Measurements from ENCODE around the gene OCA2.
A peak's percentile ranks its signal among the peaks of the same experiment; 100 is the strongest.
"Not testable (repeated sequence)": the region's sequence is repeated elsewhere in the genome, so short reads cannot be mapped to it uniquely, and the experiment has no call there.

The OCA2 gene

GRCh38 chr15:27989838-27990237, 109.3 kb downstream of the OCA2 start:
- no peaks in the 10 kb centered on the region for H3K4me1 Mint-ChIP-seq
- ATAC-seq (ENCODE audit: low read depth) (no peak), DNase-seq (ENCODE audit: low spot score in 2 of 2) (no peak)
- no peak overlapping the region for H3K4me3 Mint-ChIP-seq
- no peaks in the 10 kb centered on the region for H3K9me3 Mint-ChIP-seq
- H3K27me3 Mint-ChIP-seq: peaks cover 3% of the 10 kb centered on the region
- H3K36me3 Mint-ChIP-seq: no peaks in the 10 kb centered on the region
- H3K27ac Mint-ChIP-seq: no peak overlapping the region

GRCh38 chr15:27989427-27989826, 109.7 kb downstream of the OCA2 start:
- no peaks in the 10 kb centered on the region for H3K36me3 Mint-ChIP-seq
- peaks cover 2% of the 10 kb centered on the region for H3K27me3 Mint-ChIP-seq
- H3K4me3 Mint-ChIP-seq: no peak overlapping the region
- no peaks in the 10 kb centered on the region for H3K9me3 Mint-ChIP-seq
- no peaks in the 10 kb centered on the region for H3K4me1 Mint-ChIP-seq
- ATAC-seq (ENCODE audit: low read depth) (no peak), DNase-seq (ENCODE audit: low spot score in 2 of 2) (no peak)
- no peak overlapping the region for H3K27ac Mint-ChIP-seq

DNA sequence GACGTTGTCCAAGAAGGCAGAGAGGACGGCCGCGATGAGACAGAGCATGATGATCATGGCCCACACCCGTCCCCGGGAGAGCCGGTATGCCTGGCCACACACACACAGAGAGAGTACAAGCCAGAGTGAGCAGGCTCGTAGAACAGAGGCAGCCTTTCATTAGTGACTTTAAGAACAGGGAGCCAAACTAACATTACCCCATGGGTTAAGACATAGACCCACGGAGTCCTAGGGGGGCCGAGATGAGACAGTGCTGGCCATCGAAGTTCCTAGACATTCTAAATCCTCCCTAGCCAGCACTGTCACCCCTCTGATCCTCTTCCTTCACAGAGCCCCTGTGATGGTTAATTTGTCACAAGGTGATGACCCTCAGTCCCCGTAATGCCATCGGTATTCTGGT, 114.0 kb downstream of the OCA2 start:
- no peak overlapping the region for H3K27ac Mint-ChIP-seq
- no peaks in the 10 kb centered on the region for H3K9me3 Mint-ChIP-seq
- no peaks in the 10 kb centered on the region for H3K4me1 Mint-ChIP-seq
- no peaks in the 10 kb centered on the region for H3K27me3 Mint-ChIP-seq
- H3K36me3 Mint-ChIP-seq: no peaks in the 10 kb centered on the region
- DNase-seq (ENCODE audit: low spot score in 2 of 2) (no peak), ATAC-seq (ENCODE audit: low read depth) (no peak)
- H3K4me3 Mint-ChIP-seq: no peak overlapping the region

DNA sequence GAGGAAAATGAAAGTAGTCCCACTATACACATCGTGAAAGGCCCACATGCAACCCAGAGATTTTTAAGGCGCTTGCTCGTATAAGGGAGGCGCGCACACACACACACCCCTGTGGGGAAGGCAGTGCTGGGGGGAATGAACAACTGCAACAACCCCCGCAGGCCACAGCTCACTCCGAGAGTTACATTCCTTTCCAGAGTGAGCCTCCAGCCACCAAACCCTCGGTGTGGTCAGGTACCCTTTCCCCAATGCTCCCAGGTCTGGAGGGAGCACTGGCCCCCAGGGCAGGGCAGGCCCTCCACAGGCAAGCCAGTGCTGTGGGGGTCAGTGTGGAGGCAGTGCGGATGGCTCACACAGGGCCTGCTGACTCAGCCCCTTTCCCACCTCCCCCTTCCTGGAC, 115.6 kb downstream of the OCA2 start:
- no peaks in the 10 kb centered on the region for H3K27me3 Mint-ChIP-seq
- DNase-seq (ENCODE audit: low spot score in 2 of 2) (no peak), ATAC-seq (ENCODE audit: low read depth) (no peak)
- H3K27ac Mint-ChIP-seq: no peak overlapping the region
- H3K4me1 Mint-ChIP-seq: no peaks in the 10 kb centered on the region
- no peaks in the 10 kb centered on the region for H3K36me3 Mint-ChIP-seq
- no peak overlapping the region for H3K4me3 Mint-ChIP-seq
- no peaks in the 10 kb centered on the region for H3K9me3 Mint-ChIP-seq

DNA sequence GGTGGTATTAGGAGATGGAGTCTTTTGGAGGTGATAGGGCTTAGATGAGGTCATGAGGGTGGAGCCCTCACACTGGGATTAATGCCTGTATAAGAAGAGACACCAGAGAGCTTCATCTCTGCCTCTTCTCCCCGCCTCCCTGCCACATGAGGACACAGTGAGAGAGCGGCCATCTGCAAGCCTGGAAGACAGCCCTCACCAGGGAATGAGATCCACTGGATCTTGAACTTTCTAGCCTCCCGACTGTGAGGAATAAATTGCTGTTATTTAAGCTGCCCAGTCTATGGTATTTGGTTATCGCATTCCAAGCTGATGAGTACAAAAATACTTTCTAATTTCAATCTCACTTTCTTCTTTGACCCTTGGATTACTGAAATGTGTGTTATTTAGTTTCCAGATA, 121.4 kb downstream of the OCA2 start:
- H3K27ac Mint-ChIP-seq: no peak overlapping the region
- H3K36me3 Mint-ChIP-seq: no peaks in the 10 kb centered on the region
- H3K27me3 Mint-ChIP-seq: no peaks in the 10 kb centered on the region
- peaks cover 2% of the 10 kb centered on the region for H3K9me3 Mint-ChIP-seq
- H3K4me3 Mint-ChIP-seq: no peak overlapping the region
- H3K4me1 Mint-ChIP-seq: no peaks in the 10 kb centered on the region
- ATAC-seq (ENCODE audit: low read depth): no peak
- DNase-seq (ENCODE audit: low spot score in 2 of 2): no peak

- H3K27ac Mint-ChIP-seq: no peak overlapping the region
- no peaks in the 10 kb centered on the region for H3K36me3 Mint-ChIP-seq
- H3K9me3 Mint-ChIP-seq: peaks cover 9% of the 10 kb centered on the region
- H3K4me1 Mint-ChIP-seq: no peaks in the 10 kb centered on the region
- H3K4me3 Mint-ChIP-seq: no peak overlapping the region
- no peak for ATAC-seq (ENCODE audit: low read depth)
- H3K27me3 Mint-ChIP-seq: no peaks in the 10 kb centered on the region
- DNase-seq (ENCODE audit: low spot score in 2 of 2): no peak
Observed at GRCh38 chr15:27973886-27974285, 125.2 kb downstream of the OCA2 start.

DNA sequence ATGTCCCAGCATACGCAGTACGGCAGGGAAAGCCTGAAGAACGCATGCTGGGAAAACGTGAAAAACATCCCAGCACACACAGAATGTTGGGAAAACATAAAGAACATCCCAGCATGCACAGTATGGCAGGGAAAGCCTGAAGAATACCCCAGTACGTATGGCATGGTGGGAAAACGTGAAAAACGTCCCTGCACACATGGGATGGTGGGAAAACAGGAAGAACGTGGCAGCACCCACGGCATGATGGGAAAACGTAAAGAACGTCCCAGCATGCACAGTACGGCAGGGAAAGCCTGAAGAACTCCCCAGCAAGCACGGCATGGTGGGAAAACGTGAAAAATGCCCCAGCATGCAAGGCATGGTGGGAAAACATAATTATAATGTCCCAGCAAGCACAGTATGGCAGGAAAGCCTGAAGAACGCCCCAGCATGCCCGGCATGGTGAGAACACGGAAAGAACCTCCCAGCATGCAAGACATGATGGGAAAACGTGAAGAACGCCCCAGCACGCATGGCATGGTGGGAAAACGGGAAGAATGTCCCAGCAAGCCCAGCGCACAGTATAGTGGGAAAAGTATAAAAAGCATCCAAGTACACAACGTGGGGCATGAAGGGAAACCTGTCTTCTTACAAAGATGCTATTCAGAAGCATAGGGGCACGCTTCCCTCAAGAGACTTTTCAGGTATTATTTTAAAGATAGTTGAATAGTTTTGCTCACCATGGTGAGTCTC, 128.3 kb downstream of the OCA2 start:
- Mint-ChIP-seq H3K4me3 (no peak overlapping the region), H3K9me3 (peaks cover 9% of the 10 kb centered on the region), H3K27ac (no peak overlapping the region), H3K36me3 (no peaks in the 10 kb centered on the region), H3K4me1 (no peaks in the 10 kb centered on the region), H3K27me3 (no peaks in the 10 kb centered on the region)
- DNase-seq (ENCODE audit: low spot score in 2 of 2) (no peak), ATAC-seq (ENCODE audit: low read depth) (no peak)

DNA sequence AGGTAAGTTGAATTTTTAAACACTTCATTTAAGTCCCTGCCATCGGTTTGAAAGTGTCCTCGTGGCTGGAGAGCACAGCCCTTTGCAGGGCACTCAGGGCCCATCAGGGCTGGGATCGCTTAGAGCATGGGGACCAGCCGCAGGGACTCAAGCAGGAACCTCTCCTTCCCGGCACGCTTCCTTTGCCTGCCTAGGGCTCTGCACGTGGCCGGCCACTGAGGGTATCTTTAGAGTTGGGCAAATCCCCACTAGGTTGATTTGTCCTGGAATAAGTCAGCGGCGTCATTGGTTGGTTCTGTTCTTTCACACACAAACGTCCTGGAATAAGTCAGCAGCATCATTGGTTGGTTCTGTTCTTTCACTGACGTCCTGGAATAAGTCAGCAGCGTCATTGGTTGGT, 131.6 kb downstream of the OCA2 start:
- ATAC-seq (ENCODE audit: low read depth): no peak
- DNase-seq (ENCODE audit: low spot score in 2 of 2): no peak
- no peak overlapping the region for H3K4me3 Mint-ChIP-seq
- H3K27me3 Mint-ChIP-seq: no peaks in the 10 kb centered on the region
- H3K36me3 Mint-ChIP-seq: no peaks in the 10 kb centered on the region
- peaks cover 7% of the 10 kb centered on the region for H3K9me3 Mint-ChIP-seq
- H3K27ac Mint-ChIP-seq: no peak overlapping the region
- H3K4me1 Mint-ChIP-seq: no peaks in the 10 kb centered on the region

DNA sequence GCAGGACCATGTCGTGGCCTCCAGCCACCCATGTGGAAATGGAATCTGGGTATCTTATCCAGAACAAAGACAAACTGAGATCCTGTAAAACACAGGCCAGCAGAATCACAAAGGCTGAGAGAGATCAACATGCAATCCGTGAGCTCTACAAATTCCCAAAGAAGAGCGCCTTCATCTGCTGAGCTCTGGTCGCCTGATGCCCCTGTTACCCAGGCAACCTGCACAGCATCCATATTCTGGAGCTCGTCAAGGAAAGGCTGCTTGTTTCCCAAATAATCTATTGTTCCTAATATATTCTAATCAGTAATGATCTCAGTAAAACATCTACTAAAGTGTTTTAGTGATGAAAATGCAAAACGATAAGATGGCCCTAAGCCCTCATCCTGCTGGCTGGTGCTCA, 133.6 kb downstream of the OCA2 start:
- no peaks in the 10 kb centered on the region for H3K36me3 Mint-ChIP-seq
- H3K27ac Mint-ChIP-seq: no peak overlapping the region
- peaks cover 2% of the 10 kb centered on the region for H3K9me3 Mint-ChIP-seq
- no peaks in the 10 kb centered on the region for H3K27me3 Mint-ChIP-seq
- no peak for DNase-seq (ENCODE audit: low spot score in 2 of 2)
- no peaks in the 10 kb centered on the region for H3K4me1 Mint-ChIP-seq
- ATAC-seq (ENCODE audit: low read depth): no peak
- no peak overlapping the region for H3K4me3 Mint-ChIP-seq

- H3K4me3 Mint-ChIP-seq: no peak overlapping the region
- no peaks in the 10 kb centered on the region for H3K27me3 Mint-ChIP-seq
- DNase-seq (ENCODE audit: low spot score in 2 of 2) (no peak), ATAC-seq (ENCODE audit: low read depth) (no peak)
- no peaks in the 10 kb centered on the region for H3K9me3 Mint-ChIP-seq
- peaks cover 8% of the 10 kb centered on the region for H3K4me1 Mint-ChIP-seq
- H3K36me3 Mint-ChIP-seq: no peaks in the 10 kb centered on the region
- no peak overlapping the region for H3K27ac Mint-ChIP-seq
Observed at GRCh38 chr15:27961801-27962200, 137.3 kb downstream of the OCA2 start.

GRCh38 chr15:27958911-27959578, 140.1 kb downstream of the OCA2 start:
- peaks cover 8% of the 10 kb centered on the region for H3K4me1 Mint-ChIP-seq
- DNase-seq (ENCODE audit: low spot score in 2 of 2) (no peak), ATAC-seq (ENCODE audit: low read depth) (peak; percentile 69)
- no peaks in the 10 kb centered on the region for H3K36me3 Mint-ChIP-seq
- peak overlapping the region; percentile 41 for H3K4me3 Mint-ChIP-seq
- no peaks in the 10 kb centered on the region for H3K9me3 Mint-ChIP-seq
- no peaks in the 10 kb centered on the region for H3K27me3 Mint-ChIP-seq
- H3K27ac Mint-ChIP-seq: peak overlapping the region; percentile 63

GRCh38 chr15:27956285-27956684, 142.8 kb downstream of the OCA2 start:
- Mint-ChIP-seq H3K27me3 (no peaks in the 10 kb centered on the region), H3K9me3 (no peaks in the 10 kb centered on the region), H3K27ac (no peak overlapping the region), H3K36me3 (no peaks in the 10 kb centered on the region), H3K4me1 (peaks cover 8% of the 10 kb centered on the region), H3K4me3 (no peak overlapping the region)
- DNase-seq (ENCODE audit: low spot score in 2 of 2): no peak
- ATAC-seq (ENCODE audit: low read depth): no peak

- no peak overlapping the region for H3K4me3 Mint-ChIP-seq
- ATAC-seq (ENCODE audit: low read depth) (no peak), DNase-seq (ENCODE audit: low spot score in 2 of 2) (no peak)
- no peak overlapping the region for H3K27ac Mint-ChIP-seq
- H3K27me3 Mint-ChIP-seq: no peaks in the 10 kb centered on the region
- H3K36me3 Mint-ChIP-seq: no peaks in the 10 kb centered on the region
- H3K9me3 Mint-ChIP-seq: no peaks in the 10 kb centered on the region
- peaks cover 8% of the 10 kb centered on the region for H3K4me1 Mint-ChIP-seq
Observed at GRCh38 chr15:27955087-27955486, 144.0 kb downstream of the OCA2 start.

DNA sequence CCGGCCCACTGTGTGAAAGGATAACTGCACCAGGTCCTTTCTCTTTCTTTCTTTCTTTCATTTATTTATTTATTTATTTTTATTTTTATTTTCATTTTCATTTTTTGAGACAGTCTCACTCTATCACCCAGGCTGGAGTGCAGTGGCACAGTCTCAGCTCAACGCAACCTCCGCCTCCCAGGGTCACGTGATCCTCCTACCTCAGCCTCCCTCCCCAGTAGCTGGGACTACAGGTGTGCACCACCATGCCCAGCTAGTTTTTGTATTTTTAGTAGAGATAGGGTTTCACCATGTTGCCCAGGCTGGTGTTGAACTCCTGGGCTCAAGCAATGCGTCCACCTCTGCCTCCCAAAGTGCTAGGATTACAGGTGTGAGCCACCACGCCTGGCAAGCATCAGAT, 146.5 kb downstream of the OCA2 start:
- H3K9me3 Mint-ChIP-seq, H3K36me3 Mint-ChIP-seq: not testable (repeated sequence)

More for the DNA sequence above, 146.5 kb downstream of the OCA2 start:
- not testable (repeated sequence) for H3K4me3 Mint-ChIP-seq; H3K27me3 Mint-ChIP-seq; ATAC-seq (ENCODE audit: low read depth); H3K4me1 Mint-ChIP-seq; H3K27ac Mint-ChIP-seq; DNase-seq (ENCODE audit: low spot score in 2 of 2)

Measured in memory B cell (primary cell).